HepG2 (cell line): ENCODE measurements around the gene UNC119B. TPM values are rescaled to one million over a fixed set of nuclear protein-coding genes. Genes with fewer than 3 reads are reported as not detected.
A peak's percentile ranks its signal among the peaks of the same experiment; 100 is the strongest.

Experiments
- ATAC-seq: fragments of 200-7000 bp; cut with Tn5 transposase; 3 replicates; pipeline ENCODE4 v1.9.1; 2020; ENCODE audit warnings: mild to moderate bottlenecking, moderate library complexity
- BruUV-seq: library from RNA; stranded (reverse); fragments of 400-500 nt; replicated peaks from 2 replicates; lab custom pipeline; 2021; lab: Mats Ljungman, UMichigan
- CTCF ChIA-PET: fragments of 300-600 bp; formaldehyde crosslinking; extraction: SDS; loops from one replicate; lab custom pipeline; 2021; ENCODE audit warnings: low total read pairs, inconsistent platforms, low intra/inter-chr PET ratio; lab: Yijun Ruan, JAX
- POLR2A ChIA-PET: fragments of 350-600 bp; sonication (Branson Sonifier 250); formaldehyde crosslinking; loops from one replicate; lab custom pipeline; 2020; ENCODE audit warnings: antibody characterized with exemption, inconsistent platforms; lab: Yijun Ruan, JAX
- DNase-seq: peaks from one replicate; pipeline ENCODE4 v3.0.0-alpha.2; 2015; ENCODE audit warnings: low spot score
- FAIRE-seq: peaks from 3 replicates; lab custom pipeline; 2011; peaks lifted over from hg19 to GRCh38; lab: Jason Lieb, UNC
- H2AFZ ChIP-seq: one replicate; pipeline ENCODE4 v1.6.1; 2011; ENCODE audit warnings: low read length, inconsistent platforms
- H3K27ac ChIP-seq: fragments of 300-600 bp; 3 replicates; pipeline ENCODE4 v1.8.0; 2011; ENCODE audit warnings: mixed run types, mild to moderate bottlenecking, mixed read lengths, low read length, inconsistent platforms; ENCODE audit not compliant: insufficient read depth; ENCODE audit errors: extremely low read length
- H3K27me3 ChIP-seq, 2 experiments: fragments of 200-600 bp in 1 of 2; 2 replicates in 1 of 2; 3 replicates in 1 of 2; pipeline versions ENCODE4 v1.6.0 to v1.8.0; 2011; ENCODE audit warnings: low read length in 2 of 2, mild to moderate bottlenecking in 2 of 2, moderate library complexity in 2 of 2, inconsistent platforms in 1 of 2; ENCODE audit not compliant: insufficient read depth in 2 of 2, control insufficient read depth in 1 of 2
- H3K36me3 ChIP-seq, 2 experiments: fragments of 200-600 bp in 1 of 2; replicated peaks in 1 of 2; 2 replicates in 1 of 2; 3 replicates in 1 of 2; pipeline versions ENCODE4 v1.5.1 to v1.8.0; 2011; ENCODE audit warnings: low read length in 2 of 2, inconsistent platforms in 1 of 2; ENCODE audit not compliant: insufficient read depth in 2 of 2, control insufficient read depth in 1 of 2
- H3K4me1 ChIP-seq: 2 replicates; pipeline ENCODE4 v1.5.1; 2012; ENCODE audit warnings: low read length, inconsistent platforms; ENCODE audit not compliant: insufficient read depth
- H3K4me2 ChIP-seq: 2 replicates; pipeline ENCODE4 v1.6.0; 2011; ENCODE audit warnings: low read depth, low read length, inconsistent platforms
- H3K4me3 ChIP-seq, 3 experiments: fragments of 200-600 bp in 1 of 3; sonication (generic), shearing (Covaris generic) in 1 of 3; replicated peaks in 1 of 3; 2 replicates each; pipeline ENCODE4 v1.5.1; 2011 to 2016; ENCODE audit warnings: low read length in 3 of 3, inconsistent platforms in 2 of 3, low read depth in 2 of 3, mild to moderate bottlenecking in 2 of 3, control low read depth in 1 of 3, mixed read lengths in 1 of 3; ENCODE audit not compliant: insufficient read depth in 1 of 3
- H3K79me2 ChIP-seq: one replicate; pipeline ENCODE4 v1.6.1; 2011; ENCODE audit warnings: low read length, inconsistent platforms; ENCODE audit not compliant: insufficient read depth
- H3K9ac ChIP-seq: 2 replicates; pipeline ENCODE4 v1.6.0; 2011; ENCODE audit warnings: mild to moderate bottlenecking, low read depth, low read length, inconsistent platforms; ENCODE audit not compliant: insufficient read depth
- H3K9me3 ChIP-seq: 2 replicates; pipeline ENCODE4 v1.5.1; 2012; ENCODE audit warnings: mild to moderate bottlenecking, low read length
- H4K20me1 ChIP-seq: 2 replicates; pipeline ENCODE4 v1.6.0; 2011; ENCODE audit warnings: inconsistent platforms, mild to moderate bottlenecking, low read length, moderate library complexity; ENCODE audit not compliant: insufficient read depth
- ASH2L ChIP-seq: fragments of 300-600, 200-600 bp; sonication (generic); IDR thresholded peaks from 2 replicates; pipeline ENCODE4 v1.7.0; 2017; ENCODE audit warnings: low read depth, mild to moderate bottlenecking, moderate library complexity, mixed read lengths, low read length; ENCODE audit not compliant: insufficient read length
- ATF7-NPFF ChIP-seq: sonication (generic); formaldehyde crosslinking; IDR thresholded peaks from 2 replicates; pipeline ENCODE4 v1.8.1; 2023; ENCODE audit warnings: mild to moderate bottlenecking, low read depth, missing genetic modification reagents, moderate library complexity
- HOMEZ ChIP-seq: IDR thresholded peaks from 2 replicates; pipeline ENCODE4 v1.6.1; 2016; ENCODE audit warnings: low read depth
- JDP2 ChIP-seq: sonication (generic); formaldehyde crosslinking; IDR thresholded peaks from 2 replicates; pipeline ENCODE4 v1.8.1; 2022; ENCODE audit warnings: missing genetic modification reagents, borderline replicate concordance
- JUND ChIP-seq: sonication (generic); formaldehyde crosslinking; IDR thresholded peaks from 2 replicates; pipeline ENCODE4 v1.8.0; 2022; ENCODE audit warnings: mild to moderate bottlenecking, missing genetic modification reagents
- KLF11 ChIP-seq: IDR thresholded peaks from 2 replicates; pipeline ENCODE4 v1.6.1; 2016; ENCODE audit warnings: missing compliant biosample characterization
- SRY ChIP-seq: sonication (generic); formaldehyde crosslinking; IDR thresholded peaks from 2 replicates; pipeline ENCODE4 v1.8.0; 2022; ENCODE audit warnings: mild to moderate bottlenecking, missing genetic modification reagents
- TFDP1 ChIP-seq: IDR thresholded peaks from 2 replicates; pipeline ENCODE4 v1.6.1; 2016; ENCODE audit warnings: missing compliant biosample characterization, missing genetic modification reagents, borderline replicate concordance
- WIZ ChIP-seq: sonication (generic); formaldehyde crosslinking; IDR thresholded peaks from 2 replicates; pipeline ENCODE4 v1.5.1; 2020; ENCODE audit warnings: mild to moderate bottlenecking, missing genetic modification reagents
- ZBTB3 ChIP-seq: sonication (generic); formaldehyde crosslinking; IDR thresholded peaks from 2 replicates; pipeline ENCODE4 v1.4.0; 2020; ENCODE audit warnings: low read depth, mild to moderate bottlenecking, moderate library complexity, missing genetic modification reagents, borderline replicate concordance
- ZBTB46 ChIP-seq: sonication (generic); formaldehyde crosslinking; IDR thresholded peaks from 2 replicates; pipeline ENCODE4 v1.4.0; 2020; ENCODE audit warnings: mild to moderate bottlenecking, missing genetic modification reagents, borderline replicate concordance
- ZNF280B ChIP-seq: sonication (generic); formaldehyde crosslinking; IDR thresholded peaks from 2 replicates; pipeline ENCODE4 v1.5.0; 2020; ENCODE audit warnings: missing genetic modification reagents, mild to moderate bottlenecking, borderline replicate concordance
- ZNF3 ChIP-seq: IDR thresholded peaks from 2 replicates; pipeline ENCODE4 v1.7.0; 2017; ENCODE audit warnings: inconsistent platforms
- ZNF788 ChIP-seq: sonication (generic); formaldehyde crosslinking; IDR thresholded peaks from 2 replicates; pipeline ENCODE4 v1.5.0; 2020; ENCODE audit warnings: mild to moderate bottlenecking, missing genetic modification reagents, borderline replicate concordance
- WGBS: methylation state at CpG from one replicate; pipeline ENCODE4 v1.1.6; 2017; ENCODE audit warnings: low lambda C conversion rate; 5-methylcytosine and 5-hydroxymethylcytosine counted together
- in situ Hi-C: cut with HindIII; loops from 2 replicates; pipeline ENCODE4 v1.10.0; 2017; ENCODE audit warnings: low pct_unique_long_range_greater_than_20kb; ENCODE audit not compliant: extremely low pct_ligation_motif_present
- intact Hi-C: fragments of 100-400 bp; cut with micrococcal nuclease; formaldehyde crosslinking; loops from one replicate; pipeline ENCODE4 v1.10.0; 2022; ENCODE audit not compliant: unreplicated experiment
- polyA plus RNA-seq, 8 experiments: library from polyadenylated mRNA; depleted of rRNA in 3 of 8; stranded (reverse) in 7 of 8; unstranded in 1 of 8; fragments of >200 nt; fragmentation: Illumina TruSeq in 4 of 8; extraction: Trizol in 4 of 8; gene quantifications; 2 replicates each; pipeline versions ENCODE4 v1.2.1 to v1.2.3, GENCODE V29; 2011 to 2016; ENCODE audit warnings: low read depth in 4 of 8, missing spikeins in 1 of 8, mixed read lengths in 1 of 8; ENCODE audit not compliant: insufficient read depth in 1 of 8
- total RNA-seq, 5 experiments: library from RNA; depleted of rRNA; stranded (reverse); fragments of >200 nt; fragmentation: Illumina TruSeq; extraction: Trizol; gene quantifications; 2 replicates each; pipeline ENCODE4 v1.2.3, GENCODE V29; 2016; ENCODE audit warnings: low read depth in 1 of 5

Gene UNC119B
- total and polyA plus RNA-seq, 2 of the 13 experiments (the other 11 are each of a cell fraction or from before 2014, with no cell fraction given): 19.6 to 19.7 TPM

- Histone ChIP-seq H3K4me2 (0 out of 2 replicates have a peak overlapping the region, but pooled peaks have one; percentile 25), H2AFZ (no peak overlapping the region), H3K79me2 (no peaks in the 10 kb centered on the region), H3K27ac (no peak overlapping the region), H3K9me3 (no peaks in the 10 kb centered on the region), H3K4me3 (no peak overlapping the region), H3K36me3 (no peaks in the 10 kb centered on the region), H3K9ac (no peak overlapping the region)
- POLR2A ChIA-PET: no interaction called here
- in situ Hi-C loops (no loop called here), intact Hi-C loops (no loop called here)
- no peak for DNase-seq
- CTCF ChIA-PET: no interaction called here
- BruUV-seq: no TSS peak
- FAIRE-seq: no peak
- TF ChIP-seq ZNF280B (CRISPR knock-in tag) (no peak), HOMEZ (CRISPR knock-in tag) (no peak), ASH2L (no peak), SRY (CRISPR knock-in tag) (no peak), ZBTB46 (no peak), ZNF788 (CRISPR knock-in tag) (no peak), WIZ (no peak), JDP2 (CRISPR knock-in tag) (no peak), ZBTB3 (CRISPR knock-in tag) (no peak), KLF11 (CRISPR knock-in tag) (no peak), ATF7-NPFF (CRISPR knock-in tag) (no peak), TFDP1 (CRISPR knock-in tag) (no peak), JUND (CRISPR knock-in tag) (no peak), ZNF3 (CRISPR knock-in tag) (no peak)
- TF ChIP-seq, all 625 proteins: peak for 0
- no peak for ATAC-seq
- no peaks in the 10 kb centered on the region; a peak in 1 of 5 replicates for H3K27me3 ChIP-seq
- 46% methylated on average over 8 of the region's 8 CpGs for WGBS
- no peaks in the 10 kb centered on the region for H4K20me1 ChIP-seq
- peaks cover 15% of the 10 kb centered on the region for H3K4me1 ChIP-seq
Measured at GRCh38 chr12:120678572-120678971, 31.7 kb upstream of the UNC119B start.
